GM21423 (cell line): Measurements from ENCODE around the gene FAM53B.
"Not testable (repeated sequence)": the region's sequence is repeated elsewhere in the genome, so short reads cannot be mapped to it uniquely, and the experiment has no call there.

Experiments
- ATAC-seq: cut with Tn5 transposase; IDR thresholded peaks from one replicate; pipeline ENCODE4 v1.9.1; 2021; ENCODE audit warnings: mild to moderate bottlenecking, moderate library complexity; ENCODE audit not compliant: unreplicated experiment

FAM53B gene

GRCh38 chr10:124618470-124619073 is 125.6 kb downstream of the FAM53B start:
- no peak for ATAC-seq

DNA sequence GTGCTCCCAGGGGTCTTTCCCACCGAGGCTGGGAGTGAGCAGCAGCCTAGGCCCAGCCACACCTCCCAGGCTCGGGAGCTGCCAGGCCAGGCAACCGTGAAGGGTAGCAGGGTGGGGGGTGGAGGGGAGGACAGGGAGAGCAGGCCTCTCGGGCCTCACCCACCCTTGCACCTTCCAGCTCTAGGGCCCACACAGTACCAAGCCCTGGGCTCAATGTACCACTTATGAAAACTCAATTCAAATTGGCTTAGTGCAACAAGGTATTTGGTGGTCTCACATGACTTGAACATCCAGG is 127.4 kb downstream of the FAM53B start:
- ATAC-seq: no peak

DNA sequence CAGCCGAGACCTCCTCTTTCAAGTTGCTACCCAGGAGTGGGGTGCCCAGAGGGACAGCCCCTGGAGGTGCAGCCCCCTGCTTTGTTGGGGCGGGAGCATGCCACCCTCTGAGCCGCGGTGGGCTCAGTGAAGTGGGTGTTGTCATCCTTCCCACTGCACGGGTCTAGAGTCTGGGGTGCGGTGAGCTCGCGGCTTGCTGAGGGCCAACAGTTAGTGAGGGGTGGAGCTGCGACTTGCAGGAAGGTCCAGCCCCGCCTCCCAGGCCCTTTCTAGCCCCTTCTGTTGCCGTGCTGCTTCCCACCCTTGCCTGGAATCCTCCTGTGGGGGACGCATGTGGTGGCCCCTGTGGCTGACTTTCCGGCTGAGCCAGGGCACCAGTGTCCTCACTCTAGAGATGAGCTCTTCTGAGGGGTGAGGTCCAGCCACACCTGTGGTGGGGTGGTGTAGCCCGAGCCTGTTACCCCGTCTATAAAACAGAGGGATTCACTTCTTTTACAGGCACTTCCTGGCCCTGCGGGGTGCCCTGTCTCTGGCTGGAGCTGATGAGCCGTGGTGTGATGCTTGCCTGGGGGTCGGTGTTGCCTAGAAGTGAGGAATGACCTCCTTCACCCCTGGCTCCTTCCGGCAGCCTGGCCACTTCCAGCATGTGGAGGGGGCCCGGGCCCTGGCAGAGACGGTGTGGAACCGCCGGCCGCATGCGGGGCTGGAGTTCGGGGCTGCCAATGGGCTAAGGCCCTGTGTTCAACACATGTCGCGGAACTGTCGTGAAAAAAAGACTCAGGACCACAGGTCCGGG is 127.9 kb downstream of the FAM53B start:
- no peak for ATAC-seq

GRCh38 chr10:124615259-124615658 is 128.9 kb downstream of the FAM53B start:
- ATAC-seq: no peak

GRCh38 chr10:124614003-124614659 is 130.0 kb downstream of the FAM53B start:
- ATAC-seq: no peak

DNA sequence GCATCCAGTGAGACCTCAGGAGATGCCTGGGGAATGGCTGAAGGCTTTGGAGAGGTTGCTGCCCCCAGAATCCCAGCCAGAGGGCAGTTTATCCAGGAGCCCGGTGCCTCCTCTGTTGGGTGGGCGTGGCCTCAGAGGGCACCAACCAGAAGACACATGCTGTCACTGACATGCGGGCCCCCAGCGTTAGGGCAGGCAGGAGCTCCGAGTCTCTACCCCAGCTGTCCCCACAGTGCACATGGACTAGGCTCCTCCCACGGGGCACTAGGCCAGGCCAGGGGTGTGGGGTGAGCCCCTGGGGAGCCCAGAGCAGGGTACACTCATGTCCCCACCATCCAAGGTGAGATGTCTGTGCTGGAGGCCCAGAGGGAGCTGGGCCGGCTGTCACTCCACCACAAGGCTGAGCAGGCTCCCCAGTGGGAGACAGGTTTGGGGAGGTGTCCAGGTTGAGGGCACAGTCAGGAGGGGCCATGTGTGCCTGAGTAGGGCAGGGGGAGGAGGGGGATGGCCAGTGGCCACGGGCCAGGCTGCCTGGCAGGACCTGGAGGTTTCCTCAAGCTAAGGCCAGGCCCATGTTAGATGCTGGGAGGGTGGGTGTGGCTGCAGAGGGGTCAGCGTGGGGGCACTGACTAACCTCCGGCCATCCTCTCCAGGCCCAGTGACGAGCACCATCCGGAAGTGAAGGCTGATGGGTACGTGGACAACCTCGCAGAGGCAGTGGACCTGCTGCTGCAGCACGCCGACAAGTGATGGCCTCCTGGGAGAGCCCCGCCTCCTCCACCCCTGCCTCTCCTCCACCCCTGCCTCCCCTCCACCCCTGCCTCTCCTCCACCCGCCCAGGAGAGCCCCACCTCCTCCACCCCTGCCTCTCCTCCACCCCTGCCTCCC is 131.3 kb downstream of the FAM53B start:
- ATAC-seq: no peak

- ATAC-seq: no peak
Measured at GRCh38 chr10:124611738-124612137, 132.4 kb downstream of the FAM53B start.

- ATAC-seq: not testable (repeated sequence)
Measured at GRCh38 chr10:124610851-124611250, 133.3 kb downstream of the FAM53B start.

DNA sequence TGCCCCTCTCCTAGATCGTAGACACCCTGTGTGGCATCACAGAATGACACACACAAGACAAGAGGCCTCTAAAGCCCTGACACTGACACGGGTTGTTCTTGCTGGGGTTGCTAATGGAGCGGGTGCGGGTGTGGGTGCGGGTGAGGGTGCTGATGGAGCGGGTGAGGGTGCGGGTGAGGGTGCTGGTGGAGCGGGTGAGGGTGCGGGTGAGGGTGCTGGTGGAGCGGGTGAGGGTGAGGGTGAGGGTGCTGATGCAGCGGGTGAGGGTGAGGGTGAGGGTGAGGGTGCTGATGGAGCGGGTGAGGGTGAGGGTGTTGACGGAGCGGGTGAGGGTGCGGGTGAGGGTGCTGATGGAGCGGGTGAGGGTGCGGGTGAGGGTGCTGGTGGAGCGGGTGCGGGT is 134.0 kb downstream of the FAM53B start:
- not testable (repeated sequence) for ATAC-seq

GRCh38 chr10:124609698-124610097 is 134.5 kb downstream of the FAM53B start:
- ATAC-seq: no peak

DNA sequence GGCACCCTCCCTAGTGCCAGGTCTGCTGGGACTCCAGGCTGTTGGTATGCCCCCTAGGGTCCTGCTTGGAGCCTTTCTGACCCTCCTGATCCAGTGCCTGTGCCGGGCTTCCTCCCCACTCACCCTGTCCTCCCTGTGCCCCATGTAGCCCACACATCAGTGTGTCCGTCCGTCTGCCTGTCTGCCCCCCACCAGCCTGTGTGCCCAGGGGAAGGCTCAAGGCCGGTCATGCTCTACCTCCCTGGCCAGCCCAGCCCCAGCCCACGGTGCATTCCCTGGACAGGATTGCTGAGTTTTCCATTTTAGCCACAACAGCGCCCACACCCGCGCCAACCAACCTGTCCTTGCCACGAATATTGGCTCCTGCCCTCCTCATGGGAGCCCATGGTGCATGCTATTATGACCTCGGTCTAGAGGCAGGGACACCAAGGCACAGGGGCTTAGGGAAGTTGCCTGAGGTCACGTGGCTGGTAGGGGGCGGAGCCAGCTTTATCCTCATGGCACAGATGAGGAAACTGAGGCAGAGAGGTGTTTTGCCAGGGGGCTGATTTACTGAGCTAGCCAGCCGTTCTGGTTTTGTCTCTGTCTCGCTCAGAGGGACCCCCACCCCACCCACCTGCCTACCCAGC is 136.0 kb downstream of the FAM53B start:
- ATAC-seq: no peak

DNA sequence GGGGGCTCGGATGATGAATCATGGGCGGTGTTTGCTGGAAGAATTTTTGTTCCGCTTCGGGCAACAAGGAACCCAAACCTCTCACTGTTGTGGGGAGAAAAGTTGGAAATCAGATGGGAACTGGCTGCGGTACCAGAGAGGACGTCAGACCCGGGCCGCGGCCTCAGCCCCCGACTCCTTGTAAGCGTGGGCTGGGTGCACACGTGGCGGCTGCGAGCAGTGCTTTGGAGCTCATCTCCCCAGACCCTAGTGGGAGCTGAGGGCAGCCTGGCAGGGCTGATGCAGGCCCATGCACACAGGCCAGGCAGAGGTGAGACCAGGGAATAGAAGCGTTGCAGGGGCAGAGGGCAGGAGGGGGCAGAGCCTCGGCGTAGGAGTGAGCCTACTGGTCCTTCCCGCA is 136.5 kb downstream of the FAM53B start:
- no peak for ATAC-seq

DNA sequence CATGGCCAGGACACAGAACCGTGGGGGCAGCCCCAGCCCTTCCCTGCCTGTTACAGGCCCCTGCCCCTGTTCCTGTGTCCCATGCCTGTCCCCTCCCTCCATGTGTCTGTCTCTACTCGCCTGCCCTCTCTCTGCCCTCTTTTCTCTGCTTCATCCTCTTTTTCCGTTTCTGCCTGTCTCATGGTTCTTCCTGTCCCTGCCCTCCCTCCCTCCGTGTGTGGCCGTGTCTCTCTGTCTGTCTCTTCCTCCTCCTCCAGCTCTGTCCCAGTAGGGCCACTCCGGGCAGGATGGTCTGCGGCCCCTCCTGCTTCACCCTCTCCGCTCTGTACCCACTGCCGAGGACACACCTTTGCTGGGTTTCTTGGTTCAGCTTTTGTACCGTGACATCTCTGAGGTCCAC is 137.4 kb downstream of the FAM53B start:
- ATAC-seq: no peak

DNA sequence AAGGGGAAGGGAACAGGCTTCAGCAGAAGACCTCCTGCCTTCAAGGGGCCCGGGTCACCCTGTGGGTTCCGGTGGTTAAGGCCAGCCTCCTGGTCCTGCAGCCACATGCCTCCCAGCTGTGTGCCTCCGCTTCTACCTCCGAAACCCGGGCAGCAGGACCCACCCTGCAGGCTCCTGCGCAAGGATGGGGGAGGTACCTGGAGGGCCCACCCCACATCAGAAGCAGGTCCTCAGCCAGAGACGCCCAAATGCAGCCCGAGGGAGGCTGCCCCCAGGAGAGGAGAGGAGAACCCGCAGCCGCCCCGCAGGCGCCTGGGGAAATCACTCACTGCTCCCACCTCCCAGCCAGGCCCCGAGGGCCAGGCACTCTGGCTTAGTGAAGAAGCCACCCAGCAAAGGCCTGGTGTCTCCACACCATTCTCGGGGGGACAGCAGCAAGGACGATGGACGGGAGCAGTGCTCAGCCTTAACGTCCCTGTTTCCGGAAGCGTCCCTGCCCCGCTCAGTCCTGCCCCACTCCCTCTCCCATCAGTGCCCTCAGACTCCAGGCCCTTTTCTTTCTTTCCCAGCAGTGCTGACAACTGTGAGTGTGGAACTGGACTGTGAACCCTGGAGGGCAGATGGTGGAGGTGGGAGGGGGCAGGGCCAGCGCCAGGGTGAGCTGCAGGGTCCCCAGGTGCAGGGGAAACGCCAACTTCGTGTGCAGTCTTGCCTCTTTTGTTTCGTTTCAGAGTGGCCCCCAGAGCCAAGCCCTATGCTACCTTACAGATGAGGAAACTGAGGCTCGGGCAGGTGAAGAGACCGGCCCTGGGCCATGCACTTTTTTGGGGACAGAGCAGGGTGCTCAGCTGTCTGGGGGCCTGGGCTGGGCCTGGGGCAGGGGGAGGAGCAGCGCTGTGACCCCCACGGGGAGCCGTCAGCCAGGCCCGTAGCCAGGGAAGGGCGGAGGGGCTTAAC is 138.0 kb downstream of the FAM53B start:
- no peak for ATAC-seq

DNA sequence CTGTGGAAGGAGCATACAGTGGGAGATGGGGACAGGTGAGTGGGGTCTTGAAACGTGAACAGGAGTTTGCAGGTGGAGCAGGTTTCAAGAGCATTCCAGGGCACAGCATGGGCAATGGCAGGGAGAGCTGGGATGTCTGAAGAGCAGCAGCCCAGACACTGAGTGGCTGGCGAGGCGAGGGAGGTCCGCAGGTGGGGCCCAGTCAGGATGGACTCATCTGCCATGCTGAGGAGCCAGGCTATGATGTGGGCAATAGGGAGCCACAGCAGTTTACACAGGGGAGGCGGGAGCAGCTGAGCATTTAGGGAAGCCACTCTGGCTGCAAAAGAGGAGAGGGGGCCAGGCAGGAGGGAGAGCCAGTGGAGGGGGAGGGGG is 138.7 kb downstream of the FAM53B start:
- no peak for ATAC-seq

DNA sequence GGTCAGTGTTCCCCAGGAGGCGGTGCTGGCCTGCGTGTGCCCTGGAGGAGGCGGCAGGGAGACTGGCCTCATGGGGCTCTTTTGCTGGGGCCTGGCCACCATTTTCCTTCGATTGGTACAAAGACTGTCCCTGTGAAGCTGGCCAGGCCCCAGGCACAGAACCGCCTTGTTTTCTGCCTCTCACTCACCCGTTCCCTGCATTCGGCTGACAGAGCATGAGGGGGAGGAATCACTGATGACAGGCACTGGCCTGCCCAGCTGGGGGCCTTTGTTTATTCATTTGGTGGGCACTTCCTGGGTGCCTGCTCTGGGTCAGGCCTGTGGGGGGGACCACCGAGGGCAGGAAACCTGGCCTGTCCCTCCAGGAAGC is 139.2 kb downstream of the FAM53B start:
- ATAC-seq: no peak

GRCh38 chr10:124604214-124605000 is 139.8 kb downstream of the FAM53B start:
- no peak for ATAC-seq

DNA sequence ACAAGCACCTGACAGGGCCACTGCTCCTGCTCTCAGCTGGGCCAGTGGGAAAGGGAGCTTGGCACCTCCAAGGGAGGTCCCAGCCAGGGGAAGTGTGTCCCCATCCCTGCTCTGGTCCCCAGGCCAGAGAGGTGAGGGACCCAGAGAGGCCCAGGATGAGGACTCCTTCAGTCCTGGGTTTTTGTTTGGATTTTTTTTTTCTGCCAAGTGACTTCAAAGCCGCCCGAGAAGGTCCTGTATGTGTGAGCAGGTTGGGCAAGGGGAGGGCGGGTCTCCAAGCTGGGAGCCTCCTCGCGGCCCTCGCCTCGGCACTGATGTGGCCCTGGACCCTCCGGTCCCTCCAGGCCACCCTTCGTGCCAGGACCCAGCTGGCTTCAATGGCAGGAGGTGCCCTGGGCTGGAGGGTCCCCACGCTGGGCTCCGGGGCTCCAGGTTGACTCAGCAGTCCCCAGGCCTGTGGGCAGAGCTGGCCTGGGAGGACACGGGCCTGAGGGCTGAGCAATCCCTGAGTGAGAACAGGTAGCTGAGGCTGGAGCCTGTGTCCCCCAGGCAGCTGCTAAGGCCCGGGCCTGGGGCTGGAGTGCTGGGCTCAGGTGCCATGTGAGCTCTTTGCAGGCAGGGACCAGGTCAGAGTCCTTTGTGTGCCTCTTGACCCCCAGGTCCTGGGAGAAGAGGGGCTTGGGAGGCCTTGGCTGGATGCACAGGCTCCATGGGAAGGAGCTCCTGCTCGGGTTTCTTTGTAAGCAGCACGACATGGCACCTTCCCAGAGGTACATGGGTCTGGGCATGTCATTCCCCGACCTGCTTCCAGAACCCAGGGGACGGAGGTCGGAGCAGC is 140.6 kb downstream of the FAM53B start:
- no peak for ATAC-seq
